Measurements from ENCODE around the gene SCAF1. TPM values are rescaled to one million over a fixed set of nuclear protein-coding genes. Genes with fewer than 3 reads are reported as not detected.

Gene SCAF1
- total and polyA plus RNA-seq, 10 of the 15 experiments (the other 5 are each of a cell fraction or from before 2014, with no cell fraction given), result 0.18 to 77.0 (median 5.3) TPM

GRCh38 chr19:49641688-49642491, at the start of gene SCAF1 (continued):
- TF ChIP-seq MLLT1 (IDR thresholded peaks at IDR 0.05), result no peak
- TF ChIP-seq ASH2L (IDR thresholded peaks at IDR 0.05; ENCODE audit: borderline replicate concordance, low read depth), result no peak
- TF ChIP-seq SKIL (IDR thresholded peaks at IDR 0.05; ENCODE audit: low read depth, poor library complexity, severe bottlenecking), result no peak
- peak in 1 of 2 experiments; percentile 34; a peak in 1 of 3 replicates for TF ChIP-seq EGR1 (IDR thresholded peaks at IDR 0.05; ENCODE audit: borderline replicate concordance in 1 of 2, low read depth in 2 of 2, low read length in 2 of 2)
- TF ChIP-seq MXI1 (IDR thresholded peaks at IDR 0.05; ENCODE audit: low read depth, low read length), result no peak; the same call in 1 of the 2 replicates
- no peak; the same call in none of the 2 replicates for TF ChIP-seq MAX (IDR thresholded peaks at IDR 0.05; ENCODE audit: low read depth, low read length)
- no peak; the same call in 1 of the 2 replicates for TF ChIP-seq PAX5 (IDR thresholded peaks at IDR 0.05; ENCODE audit: borderline replicate concordance, low read depth, low read length)
- peak; percentile 29 to 45; a peak in 2 of 4 replicates for TF ChIP-seq BHLHE40 (IDR thresholded peaks at IDR 0.05; ENCODE audit: borderline replicate concordance in 1 of 2, low read depth in 2 of 2, low read length in 1 of 2)
- peak; percentile 97 for TF ChIP-seq HCFC1 (IDR thresholded peaks at IDR 0.05; ENCODE audit: low read length)
- peak; percentile 74 for TF ChIP-seq RUNX3 (IDR thresholded peaks at IDR 0.05; ENCODE audit: low read length)
- peak; percentile 75 for TF ChIP-seq KLF5 (IDR thresholded peaks at IDR 0.05; ENCODE audit: partially characterized antibody)
- peak; percentile 37; the same call in 1 of the 2 replicates for TF ChIP-seq USF2 (IDR thresholded peaks at IDR 0.05; ENCODE audit: borderline replicate concordance, low read depth, low read length)
- TF ChIP-seq NR2F1 (conservative IDR thresholded peaks at IDR 0.05), result peak; percentile 94
- peak; percentile 94 for TF ChIP-seq SP1 (IDR thresholded peaks at IDR 0.05; ENCODE audit: low read depth, low read length)
- TF ChIP-seq TBL1XR1 (IDR thresholded peaks at IDR 0.05; ENCODE audit: low read depth, low read length), result peak; percentile 83
- TF ChIP-seq CREB1 (IDR thresholded peaks at IDR 0.05; ENCODE audit: low read depth), result peak; percentile 97
- TF ChIP-seq YY1 (IDR thresholded peaks at IDR 0.05; ENCODE audit: low read depth, low read length), result peak; percentile 91
- TF ChIP-seq HSF1 (IDR thresholded peaks at IDR 0.05; ENCODE audit: low read depth, low read length), result 0 out of 2 replicates have a peak, but pooled peaks have one; percentile 48
- TF ChIP-seq STAT3 (IDR thresholded peaks at IDR 0.05; ENCODE audit: low read depth, low read length), result no peak
- TF ChIP-seq NR2C1 (IDR thresholded peaks at IDR 0.05), result peak; percentile 97
- no peak for TF ChIP-seq SREBF2 (IDR thresholded peaks at IDR 0.05; ENCODE audit: low read length)
